ENCODE measurements around the gene SERP2.

SERP2 gene

DNA sequence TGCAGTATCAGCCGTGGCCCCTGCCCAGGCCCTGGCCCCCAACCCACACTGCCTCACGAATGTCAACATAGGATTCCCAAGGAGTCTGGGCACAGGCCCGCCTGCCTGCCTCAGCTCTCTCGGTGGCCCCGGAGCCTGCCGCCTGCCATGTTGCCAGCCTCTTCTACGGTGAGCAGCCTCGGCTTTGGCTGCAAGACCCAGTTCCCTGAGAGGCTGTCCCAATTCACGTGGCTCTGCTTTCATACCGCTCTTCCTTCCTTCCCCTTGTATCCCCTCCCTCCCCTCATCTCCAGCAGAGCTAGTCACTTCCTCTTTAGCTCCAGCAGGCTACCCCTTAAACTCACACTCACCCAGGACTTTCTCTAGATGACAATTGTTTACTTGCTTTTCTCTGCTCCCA lies 42.7 kb downstream of the SERP2 start:
- Histone ChIP-seq H3K9me3 (ENCODE audit: low read length) (no peaks in the 10 kb centered on the region), H3K36me3 (ENCODE audit: insufficient read depth, low read length) (no peaks in the 10 kb centered on the region), H3K4me1 (ENCODE audit: insufficient read depth, low read length) (no peaks in the 10 kb centered on the region), H3K4me3 (ENCODE audit: low read depth in 1 of 2, low read length in 2 of 2) (no peak overlapping the region), H3K27me3 (ENCODE audit: control insufficient read depth in 1 of 2, insufficient read depth in 2 of 2, low read length in 2 of 2) (no peaks in the 10 kb centered on the region), H3K9ac (ENCODE audit: low read length) (no peak overlapping the region), H3K27ac (ENCODE audit: low read depth, low read length) (no peak overlapping the region)

DNA sequence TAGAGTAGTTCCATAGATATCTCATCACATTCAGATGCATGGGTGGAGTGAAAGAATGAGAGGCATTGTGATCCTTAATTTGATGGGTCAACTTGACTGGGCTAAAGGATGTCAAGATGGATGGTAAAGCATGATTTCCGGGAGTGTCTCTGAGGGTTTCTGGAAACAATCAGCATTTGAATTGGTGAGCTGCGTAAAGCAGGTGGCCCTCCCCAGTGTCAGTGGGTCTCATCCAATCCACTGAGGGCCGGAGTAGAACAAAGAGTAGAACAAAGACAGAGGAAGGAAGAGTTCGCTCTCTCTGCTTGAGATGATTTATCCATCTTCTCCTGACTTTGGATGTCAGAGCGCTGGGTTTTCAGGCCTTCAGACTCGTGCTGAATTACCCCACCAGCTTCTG lies 43.1 kb downstream of the SERP2 start:
- Histone ChIP-seq H3K9ac (ENCODE audit: low read length) (no peak overlapping the region), H3K9me3 (ENCODE audit: low read length) (no peaks in the 10 kb centered on the region), H3K36me3 (ENCODE audit: insufficient read depth, low read length) (no peaks in the 10 kb centered on the region), H3K4me3 (ENCODE audit: low read depth in 1 of 2, low read length in 2 of 2) (no peak overlapping the region), H3K4me1 (ENCODE audit: insufficient read depth, low read length) (no peaks in the 10 kb centered on the region), H3K27me3 (ENCODE audit: control insufficient read depth in 1 of 2, insufficient read depth in 2 of 2, low read length in 2 of 2) (no peaks in the 10 kb centered on the region), H3K27ac (ENCODE audit: low read depth, low read length) (no peak overlapping the region)

DNA sequence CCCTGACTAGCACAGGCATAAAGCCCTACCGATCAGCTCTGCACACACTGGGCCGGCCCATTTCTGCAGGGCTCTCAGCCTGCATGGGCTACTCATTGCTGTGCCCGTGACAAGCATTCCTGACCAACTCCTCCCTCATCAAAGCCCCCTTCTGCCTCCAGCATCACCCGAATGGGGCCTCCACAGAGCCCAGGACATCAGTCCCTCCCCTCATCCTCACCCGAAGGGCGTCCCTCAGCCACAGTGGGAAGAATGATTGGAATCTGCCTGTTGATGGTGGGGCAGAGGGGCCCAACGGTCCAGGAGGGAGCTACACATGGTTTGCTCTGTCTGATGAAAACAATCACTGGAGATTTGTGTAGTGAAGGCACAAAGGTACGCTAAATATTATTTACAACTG lies 43.8 kb downstream of the SERP2 start:
- H3K36me3 ChIP-seq (ENCODE audit: insufficient read depth, low read length): no peaks in the 10 kb centered on the region
- H3K4me3 ChIP-seq (ENCODE audit: low read depth in 1 of 2, low read length in 2 of 2): no peak overlapping the region
- no peak overlapping the region for H3K9ac ChIP-seq (ENCODE audit: low read length)
- H3K9me3 ChIP-seq (ENCODE audit: low read length): no peaks in the 10 kb centered on the region
- no peak overlapping the region for H3K27ac ChIP-seq (ENCODE audit: low read depth, low read length)
- H3K27me3 ChIP-seq (ENCODE audit: control insufficient read depth in 1 of 2, insufficient read depth in 2 of 2, low read length in 2 of 2): no peaks in the 10 kb centered on the region
- H3K4me1 ChIP-seq (ENCODE audit: insufficient read depth, low read length): no peaks in the 10 kb centered on the region

DNA sequence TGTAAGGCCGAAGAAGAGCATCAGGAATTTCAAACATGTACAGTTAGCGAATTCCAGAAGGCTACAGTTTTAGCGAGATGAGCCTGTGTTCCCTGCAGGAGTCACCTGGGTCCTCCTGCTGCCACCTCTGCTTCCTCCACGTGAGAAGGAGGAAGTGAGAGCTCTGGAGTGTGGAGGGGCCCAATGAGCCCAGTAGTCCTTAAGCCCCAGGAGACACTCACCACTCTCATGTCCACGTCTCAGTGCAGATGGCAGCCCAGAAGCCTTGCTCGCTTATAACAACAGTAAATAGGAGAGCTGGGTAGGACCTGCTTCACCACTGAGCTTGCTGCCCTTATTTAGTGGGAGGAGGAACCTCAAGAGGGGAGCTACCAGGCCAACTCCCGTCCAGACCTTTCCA lies 44.3 kb downstream of the SERP2 start:
- Histone ChIP-seq H3K27ac (ENCODE audit: low read depth, low read length) (no peak overlapping the region), H3K36me3 (ENCODE audit: insufficient read depth, low read length) (no peaks in the 10 kb centered on the region), H3K9me3 (ENCODE audit: low read length) (no peaks in the 10 kb centered on the region), H3K4me1 (ENCODE audit: insufficient read depth, low read length) (no peaks in the 10 kb centered on the region), H3K9ac (ENCODE audit: low read length) (no peak overlapping the region), H3K27me3 (ENCODE audit: control insufficient read depth in 1 of 2, insufficient read depth in 2 of 2, low read length in 2 of 2) (no peaks in the 10 kb centered on the region), H3K4me3 (ENCODE audit: low read depth in 1 of 2, low read length in 2 of 2) (no peak overlapping the region)

DNA sequence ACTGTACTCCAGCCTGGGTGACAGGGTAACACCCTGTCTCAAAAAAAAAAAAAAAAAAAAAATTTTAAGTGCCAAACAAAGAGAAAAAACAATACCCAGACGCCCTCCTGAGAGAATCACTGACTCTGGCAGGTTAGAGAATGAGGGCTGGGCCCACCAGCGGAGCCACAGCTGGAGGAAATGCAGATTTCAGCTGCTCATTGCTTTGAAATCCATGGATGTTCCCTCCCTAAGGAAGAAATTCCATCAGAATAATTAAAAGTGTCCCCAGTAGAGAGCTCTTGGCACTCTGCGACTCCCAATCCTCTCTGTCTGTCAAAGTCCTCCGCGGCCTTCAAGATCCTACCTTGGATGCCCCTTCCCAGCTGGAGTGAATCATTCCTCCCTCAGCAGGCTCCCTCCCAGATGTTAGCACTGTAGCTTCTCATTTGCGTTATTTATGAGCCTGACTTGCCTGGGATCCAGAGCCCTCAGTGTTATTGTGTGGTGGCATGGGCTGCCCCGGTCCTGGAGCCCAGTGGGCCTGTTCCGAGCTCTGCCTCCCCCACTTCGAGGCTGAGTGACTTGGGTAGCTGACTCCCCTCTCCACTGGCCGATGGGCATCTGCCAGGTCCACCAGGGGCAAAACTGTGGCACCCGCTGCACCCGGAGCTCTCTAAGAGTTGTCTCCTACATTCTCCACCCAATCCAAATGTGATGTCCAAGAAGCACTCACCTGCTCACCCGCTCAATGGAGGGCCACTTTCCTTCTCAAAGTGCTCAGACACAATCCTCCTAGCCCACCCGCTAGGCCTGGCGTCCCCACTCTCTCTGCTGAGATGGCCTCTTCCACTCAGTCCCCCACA lies 47.0 kb downstream of the SERP2 start:
- no peaks in the 10 kb centered on the region for H3K4me1 ChIP-seq (ENCODE audit: insufficient read depth, low read length)
- no peaks in the 10 kb centered on the region for H3K9me3 ChIP-seq (ENCODE audit: low read length)
- no peak overlapping the region for H3K9ac ChIP-seq (ENCODE audit: low read length)
- no peak overlapping the region for H3K27ac ChIP-seq (ENCODE audit: low read depth, low read length)
- no peaks in the 10 kb centered on the region for H3K36me3 ChIP-seq (ENCODE audit: insufficient read depth, low read length)
- H3K27me3 ChIP-seq (ENCODE audit: control insufficient read depth in 1 of 2, insufficient read depth in 2 of 2, low read length in 2 of 2): no peaks in the 10 kb centered on the region
- H3K4me3 ChIP-seq (ENCODE audit: low read depth in 1 of 2, low read length in 2 of 2): no peak overlapping the region

DNA sequence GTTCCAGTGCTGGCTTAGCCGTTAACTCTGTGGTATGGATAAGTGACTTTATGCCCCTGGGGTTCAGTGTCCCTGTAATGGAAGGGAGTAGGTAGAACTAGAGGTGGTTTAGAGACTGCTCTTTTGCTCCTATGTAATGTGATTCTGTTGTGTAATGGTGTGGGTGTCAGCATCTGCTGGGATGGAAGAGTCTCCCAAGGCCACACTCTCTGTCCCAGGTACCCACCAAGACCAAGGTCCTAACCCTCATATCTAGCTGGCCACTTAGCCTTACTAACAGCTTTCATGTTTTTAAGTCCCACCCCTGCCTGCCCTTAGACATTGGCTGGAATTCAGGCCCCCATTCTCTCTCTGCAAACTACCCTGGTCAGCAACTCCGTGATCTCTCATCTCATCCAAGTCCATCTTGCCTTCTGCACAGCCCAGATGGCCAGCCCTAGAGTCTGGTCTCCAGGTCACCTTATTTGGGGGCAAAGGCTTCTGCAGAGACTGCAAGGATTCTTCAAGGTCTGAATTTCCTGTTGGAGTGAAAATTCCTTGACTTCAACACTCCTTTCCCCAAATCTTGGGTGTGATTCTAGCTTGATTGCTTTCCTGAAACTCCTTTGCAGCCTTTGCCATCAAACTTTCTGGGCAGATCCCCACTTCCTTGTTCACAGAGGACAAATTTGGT lies 48.4 kb downstream of the SERP2 start:
- H3K9me3 ChIP-seq (ENCODE audit: low read length): no peaks in the 10 kb centered on the region
- H3K36me3 ChIP-seq (ENCODE audit: insufficient read depth, low read length): no peaks in the 10 kb centered on the region
- no peaks in the 10 kb centered on the region for H3K4me1 ChIP-seq (ENCODE audit: insufficient read depth, low read length)
- H3K27ac ChIP-seq (ENCODE audit: low read depth, low read length): no peak overlapping the region
- no peaks in the 10 kb centered on the region for H3K27me3 ChIP-seq (ENCODE audit: control insufficient read depth in 1 of 2, insufficient read depth in 2 of 2, low read length in 2 of 2)
- H3K9ac ChIP-seq (ENCODE audit: low read length): no peak overlapping the region
- no peak overlapping the region for H3K4me3 ChIP-seq (ENCODE audit: low read depth in 1 of 2, low read length in 2 of 2)

DNA sequence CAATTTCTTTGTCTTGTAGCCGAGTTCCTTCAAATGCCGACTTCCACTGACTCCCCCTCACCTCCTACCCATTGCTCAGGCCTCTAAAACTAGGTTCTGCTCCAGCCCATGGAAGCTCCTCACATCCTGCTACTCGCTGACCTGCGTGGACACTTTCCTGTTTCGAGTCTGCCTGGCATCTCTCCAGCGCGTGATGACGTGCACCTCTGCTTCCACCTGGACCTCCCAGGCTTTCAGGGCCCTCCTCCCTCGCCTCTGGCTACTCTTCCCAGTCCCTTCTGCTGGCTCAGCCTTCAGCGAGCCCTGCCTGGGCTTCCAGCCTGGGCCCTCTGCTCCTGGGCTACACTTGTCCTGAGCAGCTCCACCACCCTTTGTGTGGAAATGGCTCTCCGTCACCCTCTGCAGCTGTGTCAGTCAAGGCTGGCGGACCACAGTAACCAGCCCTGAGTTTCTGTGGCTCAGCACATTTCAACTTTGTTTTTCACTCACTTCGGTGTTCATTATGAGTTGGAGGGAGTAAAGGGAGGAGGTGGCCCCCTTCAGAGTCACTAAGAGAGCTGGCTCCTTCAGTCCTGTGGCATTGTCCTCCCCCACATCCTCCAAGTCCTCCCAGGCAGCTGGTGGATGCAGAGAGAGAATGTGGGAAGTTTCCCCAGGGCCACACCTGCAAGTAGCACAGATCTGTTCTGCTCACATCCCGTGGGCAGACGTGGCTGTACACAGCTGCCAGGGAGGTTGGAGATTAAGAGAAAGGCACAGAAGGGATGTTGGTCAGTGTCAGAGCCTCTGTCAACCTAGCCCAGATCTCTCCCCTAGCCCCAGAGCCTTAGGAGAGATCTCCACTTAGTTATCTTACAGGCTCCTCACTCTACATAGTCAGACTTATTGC lies 49.4 kb downstream of the SERP2 start:
- H3K4me1 ChIP-seq (ENCODE audit: insufficient read depth, low read length): no peaks in the 10 kb centered on the region
- no peaks in the 10 kb centered on the region for H3K36me3 ChIP-seq (ENCODE audit: insufficient read depth, low read length)
- no peak overlapping the region for H3K27ac ChIP-seq (ENCODE audit: low read depth, low read length)
- no peak overlapping the region for H3K9ac ChIP-seq (ENCODE audit: low read length)
- no peaks in the 10 kb centered on the region for H3K9me3 ChIP-seq (ENCODE audit: low read length)
- H3K4me3 ChIP-seq (ENCODE audit: low read depth in 1 of 2, low read length in 2 of 2): no peak overlapping the region
- no peaks in the 10 kb centered on the region for H3K27me3 ChIP-seq (ENCODE audit: control insufficient read depth in 1 of 2, insufficient read depth in 2 of 2, low read length in 2 of 2)

DNA sequence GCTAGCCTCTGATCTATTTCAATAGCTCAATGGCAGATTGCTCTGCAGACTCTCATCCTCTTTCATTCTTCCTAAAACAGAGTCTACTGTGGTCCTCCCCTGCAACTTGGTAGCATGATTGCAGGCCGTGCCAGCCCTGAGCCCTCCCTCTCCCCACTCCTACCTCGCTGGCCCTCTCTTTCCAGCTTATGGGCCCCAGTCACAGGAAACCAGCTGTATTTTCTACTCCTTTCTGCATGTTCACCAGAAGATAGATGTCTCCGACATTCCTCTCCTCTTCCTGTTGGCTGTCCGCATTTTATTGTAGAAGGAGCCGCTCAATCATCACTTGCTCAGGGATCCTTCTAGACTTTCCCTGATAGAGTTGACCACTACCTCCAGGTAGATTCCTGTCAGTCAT lies 50.2 kb downstream of the SERP2 start:
- H3K4me3 ChIP-seq (ENCODE audit: low read depth in 1 of 2, low read length in 2 of 2): no peak overlapping the region

DNA sequence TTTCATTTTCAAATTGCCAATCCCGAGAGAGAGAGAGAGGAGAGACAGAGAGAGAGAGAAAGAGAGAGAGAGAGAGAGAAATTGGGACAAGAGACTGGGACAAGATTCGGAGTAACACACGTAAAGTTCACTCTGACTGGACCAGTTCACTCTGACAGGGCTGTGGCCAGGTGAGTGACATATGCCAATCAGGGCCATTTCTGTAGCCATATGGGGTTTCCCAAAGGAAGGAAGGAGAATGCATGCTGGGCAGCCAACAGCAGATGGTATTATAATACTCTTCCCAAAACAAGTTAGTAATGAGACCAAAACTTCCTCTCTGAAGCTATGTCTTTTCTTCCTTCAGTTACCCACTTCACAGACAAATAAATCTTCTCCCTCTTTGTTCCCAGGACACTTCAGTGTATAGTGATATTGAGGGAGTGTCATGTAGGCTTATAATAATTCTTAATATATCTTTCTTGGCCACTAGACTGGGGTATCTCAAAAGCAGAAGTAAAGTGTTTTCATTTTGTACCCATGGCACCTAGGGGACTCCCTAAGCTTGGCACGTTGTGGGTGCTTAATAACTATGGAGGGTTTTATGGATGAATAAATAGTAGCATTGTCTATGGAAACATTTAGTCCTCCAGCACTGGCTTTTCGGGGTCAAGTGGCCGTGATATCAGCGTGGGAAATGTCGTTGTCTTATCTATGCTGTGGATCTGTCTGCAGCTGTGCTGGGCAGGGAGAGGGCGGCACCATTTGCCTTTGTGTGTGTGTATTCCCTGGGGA lies 51.6 kb downstream of the SERP2 start:
- no peaks in the 10 kb centered on the region for H3K27me3 ChIP-seq (ENCODE audit: control insufficient read depth in 1 of 2, insufficient read depth in 2 of 2, low read length in 2 of 2)
- H3K27ac ChIP-seq (ENCODE audit: low read depth, low read length): no peak overlapping the region
- H3K4me3 ChIP-seq (ENCODE audit: low read depth in 1 of 2, low read length in 2 of 2): no peak overlapping the region
- H3K36me3 ChIP-seq (ENCODE audit: insufficient read depth, low read length): no peaks in the 10 kb centered on the region
- no peak overlapping the region for H3K9ac ChIP-seq (ENCODE audit: low read length)
- H3K9me3 ChIP-seq (ENCODE audit: low read length): no peaks in the 10 kb centered on the region
- H3K4me1 ChIP-seq (ENCODE audit: insufficient read depth, low read length): no peaks in the 10 kb centered on the region

More for the DNA sequence above, 50.2 kb downstream of the SERP2 start:
- Histone ChIP-seq H3K4me1 (ENCODE audit: insufficient read depth, low read length) (no peaks in the 10 kb centered on the region), H3K36me3 (ENCODE audit: insufficient read depth, low read length) (no peaks in the 10 kb centered on the region), H3K9ac (ENCODE audit: low read length) (no peak overlapping the region), H3K27me3 (ENCODE audit: control insufficient read depth in 1 of 2, insufficient read depth in 2 of 2, low read length in 2 of 2) (no peaks in the 10 kb centered on the region), H3K9me3 (ENCODE audit: low read length) (no peaks in the 10 kb centered on the region), H3K27ac (ENCODE audit: low read depth, low read length) (no peak overlapping the region)

DNA sequence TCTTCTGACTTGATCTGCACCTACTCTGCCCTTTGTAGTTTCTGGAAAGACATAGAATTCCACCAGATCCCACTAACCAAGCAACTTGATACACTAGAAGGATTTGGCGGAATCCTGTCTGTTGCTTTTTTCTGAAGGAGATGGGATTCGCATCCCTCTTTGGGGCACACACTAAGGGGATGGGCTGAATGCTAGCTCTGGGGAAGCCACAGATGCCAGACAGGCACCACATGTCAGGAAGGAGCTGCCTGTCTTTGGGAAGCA lies 52.1 kb downstream of the SERP2 start:
- no peak overlapping the region for H3K27ac ChIP-seq (ENCODE audit: low read depth, low read length)
- H3K27me3 ChIP-seq (ENCODE audit: control insufficient read depth in 1 of 2, insufficient read depth in 2 of 2, low read length in 2 of 2): no peaks in the 10 kb centered on the region
- H3K9ac ChIP-seq (ENCODE audit: low read length): no peak overlapping the region
- no peaks in the 10 kb centered on the region for H3K4me1 ChIP-seq (ENCODE audit: insufficient read depth, low read length)
- no peaks in the 10 kb centered on the region for H3K9me3 ChIP-seq (ENCODE audit: low read length)
- H3K36me3 ChIP-seq (ENCODE audit: insufficient read depth, low read length): no peaks in the 10 kb centered on the region
- H3K4me3 ChIP-seq (ENCODE audit: low read depth in 1 of 2, low read length in 2 of 2): no peak overlapping the region

DNA sequence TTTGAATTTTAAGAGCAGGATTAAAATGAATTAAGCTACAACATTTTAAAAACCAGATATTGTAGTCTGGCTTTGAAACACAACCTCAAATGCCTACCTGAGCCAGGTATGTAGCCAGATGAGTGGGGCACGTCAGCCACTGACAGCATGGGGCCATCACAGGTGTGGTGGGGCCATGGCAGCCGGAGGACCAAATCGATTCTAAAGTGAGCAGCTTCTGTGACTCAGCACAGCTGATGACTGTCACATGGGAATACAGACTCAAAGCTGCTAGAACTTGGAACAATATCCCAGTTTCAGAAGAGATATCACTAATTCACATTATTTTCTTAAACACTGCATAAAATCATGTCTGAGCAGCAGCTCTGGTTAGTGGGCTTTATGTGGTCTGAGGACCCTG lies 52.8 kb downstream of the SERP2 start:
- Histone ChIP-seq H3K9me3 (ENCODE audit: low read length) (no peaks in the 10 kb centered on the region), H3K9ac (ENCODE audit: low read length) (no peak overlapping the region), H3K27me3 (ENCODE audit: control insufficient read depth in 1 of 2, insufficient read depth in 2 of 2, low read length in 2 of 2) (no peaks in the 10 kb centered on the region), H3K4me1 (ENCODE audit: insufficient read depth, low read length) (no peaks in the 10 kb centered on the region), H3K36me3 (ENCODE audit: insufficient read depth, low read length) (no peaks in the 10 kb centered on the region), H3K4me3 (ENCODE audit: low read depth in 1 of 2, low read length in 2 of 2) (no peak overlapping the region), H3K27ac (ENCODE audit: low read depth, low read length) (no peak overlapping the region)

Measured in muscle layer of colon (tissue), 2 donors.